GM12873 (cell line): Measurements from ENCODE around the gene ROR1.

Experiments
- CTCF ChIP-seq: IDR thresholded peaks from 2 replicates; pipeline ENCODE4 v1.5.1; 2012; ENCODE audit warnings: low read depth, mild to moderate bottlenecking, moderate library complexity, low read length, control low read depth; ENCODE audit not compliant: insufficient read depth; ENCODE audit errors: missing control alignments

Gene ROR1

GRCh38 chr1:64092851-64093371, 319.1 kb downstream of the ROR1 start:
- TF ChIP-seq CTCF: no peak

GRCh38 chr1:64093941-64094340, 320.1 kb downstream of the ROR1 start:
- no peak for TF ChIP-seq CTCF

- no peak for TF ChIP-seq CTCF
These were observed 322.0 kb downstream of the ROR1 start for GRCh38 chr1:64095832-64096231.

GRCh38 chr1:64097859-64098258, 324.0 kb downstream of the ROR1 start:
- no peak for TF ChIP-seq CTCF

- TF ChIP-seq CTCF: no peak
These were observed 324.6 kb downstream of the ROR1 start for GRCh38 chr1:64098436-64098835.

GRCh38 chr1:64098846-64099582, 325.2 kb downstream of the ROR1 start:
- TF ChIP-seq CTCF: no peak

GRCh38 chr1:64100791-64101190, 327.0 kb downstream of the ROR1 start:
- TF ChIP-seq CTCF: no peak
